Measurements from ENCODE around the gene LOXL3.
A peak's percentile ranks its signal among the peaks of the same experiment; 100 is the strongest.

The LOXL3 gene

GRCh38 chr2:74527741-74528140 is 26.0 kb downstream of the LOXL3 start:
- H3K4me3 ChIP-seq (ENCODE audit: low read length) = no peak overlapping the region
- no peaks in the 10 kb centered on the region for H4K20me1 ChIP-seq (ENCODE audit: insufficient read depth, low read length)
- DNase-seq = no peak
- H3K9me3 ChIP-seq (replicated peaks; ENCODE audit: insufficient read depth, low read length) = no peaks in the 10 kb centered on the region
- H3K4me2 ChIP-seq (ENCODE audit: low read depth, low read length) = peak overlapping the region; percentile 90; the same call in 1 of the 2 replicates
- H3K27me3 ChIP-seq (replicated peaks; ENCODE audit: insufficient read depth, low read length) = 0 out of 2 replicates have a peak, but pooled peaks cover under 1% of the 10 kb centered on the region
- TF ChIP-seq EZH2 (optimal IDR thresholded peaks at IDR 0.05; ENCODE audit: low read depth, low read length) (no peak), CTCF (IDR thresholded peaks at IDR 0.05; ENCODE audit: low read length) (no peak), EZH2phosphoT487 (IDR thresholded peaks at IDR 0.05; ENCODE audit: low read length) (no peak)
- H3K9me2 ChIP-seq (replicated peaks; ENCODE audit: insufficient read depth, low read length) = no peaks in the 10 kb centered on the region
- no peak overlapping the region for H3K27ac ChIP-seq (ENCODE audit: low read length)
- H2AFZ ChIP-seq (ENCODE audit: low read length) = no peak overlapping the region
- peaks cover 11% of the 10 kb centered on the region for H3K36me3 ChIP-seq (replicated peaks; ENCODE audit: insufficient read depth, low read length)
- peaks cover 42% of the 10 kb centered on the region for H3K79me2 ChIP-seq (ENCODE audit: low read length)
- peaks cover 14% of the 10 kb centered on the region for H3K4me1 ChIP-seq (ENCODE audit: low read length)
- H3K9ac ChIP-seq (ENCODE audit: low read length) = no peak overlapping the region
- H3F3A ChIP-seq (ENCODE audit: insufficient read depth, low read length) = peaks cover 15% of the 10 kb centered on the region; the same call in 1 of the 2 replicates

GRCh38 chr2:74526649-74527230 is 27.0 kb downstream of the LOXL3 start:
- no peak for DNase-seq
- H3K9me2 ChIP-seq (replicated peaks; ENCODE audit: insufficient read depth, low read length) = no peaks in the 10 kb centered on the region
- H3K4me3 ChIP-seq (ENCODE audit: low read length) = no peak overlapping the region
- H3K4me1 ChIP-seq (ENCODE audit: low read length) = peaks cover 14% of the 10 kb centered on the region
- TF ChIP-seq EZH2 (optimal IDR thresholded peaks at IDR 0.05; ENCODE audit: low read depth, low read length) (no peak), CTCF (IDR thresholded peaks at IDR 0.05; ENCODE audit: low read length) (no peak)
- H4K20me1 ChIP-seq (ENCODE audit: insufficient read depth, low read length) = no peaks in the 10 kb centered on the region
- H3K9ac ChIP-seq (ENCODE audit: low read length) = no peak overlapping the region
- peaks cover 42% of the 10 kb centered on the region for H3K79me2 ChIP-seq (ENCODE audit: low read length)
- no peaks in the 10 kb centered on the region for H3K9me3 ChIP-seq (replicated peaks; ENCODE audit: insufficient read depth, low read length)
- no peak overlapping the region for H2AFZ ChIP-seq (ENCODE audit: low read length)
- peaks cover 15% of the 10 kb centered on the region; the same call in 1 of the 2 replicates for H3F3A ChIP-seq (ENCODE audit: insufficient read depth, low read length)
- 0 out of 2 replicates have a peak, but pooled peaks cover 9% of the 10 kb centered on the region for H3K27me3 ChIP-seq (replicated peaks; ENCODE audit: insufficient read depth, low read length)
- H3K27ac ChIP-seq (ENCODE audit: low read length) = no peak overlapping the region
- no peak overlapping the region for H3K4me2 ChIP-seq (ENCODE audit: low read depth, low read length)
- peaks cover 11% of the 10 kb centered on the region for H3K36me3 ChIP-seq (replicated peaks; ENCODE audit: insufficient read depth, low read length)

DNA sequence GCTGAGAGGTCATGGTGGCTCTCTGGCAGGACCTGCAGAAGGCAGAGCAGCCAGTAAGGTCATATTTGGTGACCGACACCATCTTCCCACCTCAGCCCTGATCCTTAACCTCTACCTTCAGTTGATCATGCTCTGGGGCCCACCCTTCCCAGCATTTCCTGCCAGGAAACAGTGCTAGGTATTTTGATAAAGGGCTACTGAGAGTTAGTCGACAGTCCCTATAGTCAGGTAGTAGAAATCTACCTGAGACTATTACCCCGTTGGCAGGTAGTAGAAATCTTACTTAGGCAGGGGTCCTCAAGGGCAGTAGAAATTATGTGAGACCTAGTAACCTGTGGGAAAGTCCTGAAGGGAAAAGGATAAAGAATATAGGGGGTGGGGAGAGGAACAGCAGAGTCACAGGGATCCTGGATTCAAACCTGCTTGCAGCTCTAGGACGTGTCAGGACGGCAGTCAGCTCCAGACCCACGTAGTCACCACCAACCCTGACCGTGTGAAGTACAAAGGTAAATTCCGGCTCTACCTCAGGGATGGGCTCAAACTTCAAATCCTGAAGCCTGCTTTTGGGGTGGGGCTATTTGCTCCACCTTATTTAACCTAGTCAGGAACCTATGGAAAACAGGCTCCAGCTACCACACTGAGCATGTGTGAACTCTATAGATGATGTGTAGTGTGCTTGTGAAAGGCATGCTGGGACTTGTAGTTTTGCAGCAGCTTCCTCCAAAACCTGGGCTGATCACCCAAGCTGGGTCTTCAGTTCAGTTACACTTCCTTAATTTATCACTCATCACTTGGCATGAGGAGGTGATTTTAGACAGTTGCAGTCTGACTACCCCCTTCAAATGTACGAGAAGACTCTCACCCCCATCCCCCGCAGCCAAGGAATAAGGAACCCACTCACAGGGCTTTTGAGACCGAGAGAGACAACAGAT is 27.8 kb downstream of the LOXL3 start, which contains the start of gene DQX1:
Gene DQX1 (minus strand): TSS at position 515 of the 932 bp plus-strand sequence. CDS start 502 bp downstream, at position 13.
- DNase-seq = peak; percentile 34
- Histone ChIP-seq H3K4me2 (ENCODE audit: low read depth, low read length) (no peak within 1 kb of the TSS), H3K4me3 (ENCODE audit: low read length) (no peak within 1 kb of the TSS), H3K9ac (ENCODE audit: low read length) (no peak within 1 kb of the TSS), H3K9me3 (replicated peaks; ENCODE audit: insufficient read depth, low read length) (no peaks in the 10 kb centered on the region), H3K9me2 (replicated peaks; ENCODE audit: insufficient read depth, low read length) (no peaks in the 10 kb centered on the region), H2AFZ (ENCODE audit: low read length) (no peak within 1 kb of the TSS), H3F3A (ENCODE audit: insufficient read depth, low read length) (peaks cover 15% of the 10 kb centered on the region; the same call in 1 of the 2 replicates), H3K27ac (ENCODE audit: low read length) (no peak within 1 kb of the TSS), H4K20me1 (ENCODE audit: insufficient read depth, low read length) (no peaks in the 10 kb centered on the region), H3K36me3 (replicated peaks; ENCODE audit: insufficient read depth, low read length) (peaks cover 11% of the 10 kb centered on the region), H3K79me2 (ENCODE audit: low read length) (peaks cover 36% of the 10 kb centered on the region), H3K4me1 (ENCODE audit: low read length) (peaks cover 14% of the 10 kb centered on the region), H3K27me3 (replicated peaks; ENCODE audit: insufficient read depth, low read length) (0 out of 2 replicates have a peak, but pooled peaks cover 10% of the 10 kb centered on the region)
- TF ChIP-seq EZH2phosphoT487 (IDR thresholded peaks at IDR 0.05; ENCODE audit: low read length) (no peak), CTCF (IDR thresholded peaks at IDR 0.05; ENCODE audit: low read length) (no peak), EZH2 (optimal IDR thresholded peaks at IDR 0.05; ENCODE audit: low read depth, low read length) (no peak)
